22Rv1 (cell line): Measurements from ENCODE around the gene PTPN13.

Experiments used
- CTCF ChIP-seq: fragments of 450-650 bp; IDR thresholded peaks from 2 replicates; pipeline ENCODE4 v1.5.1; 2017; ENCODE audit warnings: mild to moderate bottlenecking
- ZFX ChIP-seq: fragments of 450-650 bp; IDR thresholded peaks from 2 replicates; pipeline ENCODE4 v1.6.1; 2017; ENCODE audit warnings: antibody characterized with exemption, borderline replicate concordance

GRCh38 chr4:86664959-86665358, 70.8 kb downstream of the PTPN13 start:
- TF ChIP-seq CTCF (no peak), ZFX (no peak)
